Endothelial cell (in vitro differentiated cells): ENCODE data around the gene OR10AD1. TPM values are rescaled to one million over a fixed set of nuclear protein-coding genes. Genes with fewer than 3 reads are reported as not detected.

Experiments used
- DNase-seq: peaks from one replicate; pipeline ENCODE4 v3.0.0; 2021; ENCODE audit warnings: low spot score
- H3K27ac Mint-ChIP-seq: one replicate; pipeline ENCODE4 v1.8.0; 2021; ENCODE audit warnings: mixed read lengths, inconsistent platforms; ENCODE audit not compliant: unreplicated experiment
- H3K27me3 Mint-ChIP-seq: one replicate; pipeline ENCODE4 v1.8.0; 2021; ENCODE audit warnings: mild to moderate bottlenecking, moderate library complexity, mixed read lengths, inconsistent platforms; ENCODE audit not compliant: unreplicated experiment
- H3K36me3 Mint-ChIP-seq: one replicate; pipeline ENCODE4 v1.8.0; 2021; ENCODE audit warnings: mild to moderate bottlenecking, low read depth, mixed read lengths, inconsistent platforms; ENCODE audit not compliant: unreplicated experiment
- H3K4me1 Mint-ChIP-seq: one replicate; pipeline ENCODE4 v1.8.0; 2021; ENCODE audit warnings: mild to moderate bottlenecking, mixed read lengths, inconsistent platforms; ENCODE audit not compliant: unreplicated experiment
- H3K4me3 Mint-ChIP-seq: one replicate; pipeline ENCODE4 v1.8.0; 2021; ENCODE audit warnings: mild to moderate bottlenecking, mixed read lengths, inconsistent platforms; ENCODE audit not compliant: unreplicated experiment
- H3K9me3 Mint-ChIP-seq: one replicate; pipeline ENCODE4 v1.8.0; 2021; ENCODE audit warnings: mixed read lengths, inconsistent platforms; ENCODE audit not compliant: unreplicated experiment
- total RNA-seq: library from RNA; stranded (reverse); fragmentation: NEBNext Ultra II Directional; extraction: Animal tissue kit (Norgen Biotek cat#: 25700); gene quantifications from one replicate; pipeline ENCODE4 v1.2.1, GENCODE V29; 2021; ENCODE audit not compliant: unreplicated experiment
- TF ChIP-seq, protein P1 (sequence below): fragments of 200-600 bp; sonication (generic); IDR thresholded peaks from one replicate; pipeline ENCODE4 v1.5.0; 2021; ENCODE audit warnings: antibody characterized with exemption; ENCODE audit not compliant: unreplicated experiment

OR10AD1 gene
- total RNA-seq, 1 donor from 2014 or later: not detected

GRCh38 chr12:48175613-48176416 lies 27.3 kb downstream of the OR10AD1 start:
- peaks cover 10% of the 10 kb centered on the region for H3K4me1 Mint-ChIP-seq
- H3K27ac Mint-ChIP-seq: no peak overlapping the region
- H3K9me3 Mint-ChIP-seq: no peaks in the 10 kb centered on the region
- no peaks in the 10 kb centered on the region for H3K36me3 Mint-ChIP-seq
- DNase-seq: no peak
- H3K27me3 Mint-ChIP-seq: peaks cover 4% of the 10 kb centered on the region
- TF ChIP-seq, protein P1, sequence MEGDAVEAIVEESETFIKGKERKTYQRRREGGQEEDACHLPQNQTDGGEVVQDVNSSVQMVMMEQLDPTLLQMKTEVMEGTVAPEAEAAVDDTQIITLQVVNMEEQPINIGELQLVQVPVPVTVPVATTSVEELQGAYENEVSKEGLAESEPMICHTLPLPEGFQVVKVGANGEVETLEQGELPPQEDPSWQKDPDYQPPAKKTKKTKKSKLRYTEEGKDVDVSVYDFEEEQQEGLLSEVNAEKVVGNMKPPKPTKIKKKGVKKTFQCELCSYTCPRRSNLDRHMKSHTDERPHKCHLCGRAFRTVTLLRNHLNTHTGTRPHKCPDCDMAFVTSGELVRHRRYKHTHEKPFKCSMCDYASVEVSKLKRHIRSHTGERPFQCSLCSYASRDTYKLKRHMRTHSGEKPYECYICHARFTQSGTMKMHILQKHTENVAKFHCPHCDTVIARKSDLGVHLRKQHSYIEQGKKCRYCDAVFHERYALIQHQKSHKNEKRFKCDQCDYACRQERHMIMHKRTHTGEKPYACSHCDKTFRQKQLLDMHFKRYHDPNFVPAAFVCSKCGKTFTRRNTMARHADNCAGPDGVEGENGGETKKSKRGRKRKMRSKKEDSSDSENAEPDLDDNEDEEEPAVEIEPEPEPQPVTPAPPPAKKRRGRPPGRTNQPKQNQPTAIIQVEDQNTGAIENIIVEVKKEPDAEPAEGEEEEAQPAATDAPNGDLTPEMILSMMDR: no peak
- no peak overlapping the region for H3K4me3 Mint-ChIP-seq

GRCh38 chr12:48169011-48169410 lies 34.1 kb downstream of the OR10AD1 start:
- Mint-ChIP-seq H3K27ac (no peak overlapping the region), H3K4me3 (no peak overlapping the region), H3K4me1 (no peaks in the 10 kb centered on the region), H3K9me3 (no peaks in the 10 kb centered on the region), H3K27me3 (peaks cover 3% of the 10 kb centered on the region), H3K36me3 (no peaks in the 10 kb centered on the region)
- DNase-seq: no peak
- TF ChIP-seq, protein P1: no peak

- peaks cover 3% of the 10 kb centered on the region for H3K27me3 Mint-ChIP-seq
- H3K36me3 Mint-ChIP-seq: no peaks in the 10 kb centered on the region
- no peak overlapping the region for H3K27ac Mint-ChIP-seq
- TF ChIP-seq, protein P1: peak; percentile 91
- no peaks in the 10 kb centered on the region for H3K4me1 Mint-ChIP-seq
- no peaks in the 10 kb centered on the region for H3K9me3 Mint-ChIP-seq
- DNase-seq: peak; percentile 55
- no peak overlapping the region for H3K4me3 Mint-ChIP-seq
These were observed 37.8 kb downstream of the OR10AD1 start for GRCh38 chr12:48165089-48165981.

DNA sequence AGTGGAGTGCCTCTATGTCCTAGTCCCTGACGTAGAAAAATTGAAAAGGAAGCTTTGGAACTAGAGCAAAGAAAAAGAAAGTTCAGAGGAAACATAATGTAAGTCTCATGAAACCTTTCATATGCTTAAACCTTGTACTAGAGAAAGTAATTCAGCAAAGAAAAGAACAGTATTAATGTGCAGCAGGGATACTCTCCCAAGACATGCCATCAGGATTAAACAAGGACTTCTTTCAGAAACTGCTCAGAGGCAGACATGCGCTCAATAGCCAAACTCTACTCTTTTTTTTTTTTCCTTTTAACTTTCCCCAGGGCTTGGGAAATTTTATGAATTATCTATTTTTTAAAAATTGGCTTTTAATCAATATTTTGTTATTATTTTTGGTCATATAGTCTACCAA lies 38.6 kb downstream of the OR10AD1 start:
- no peaks in the 10 kb centered on the region for H3K36me3 Mint-ChIP-seq
- no peak overlapping the region for H3K4me3 Mint-ChIP-seq
- TF ChIP-seq, protein P1: no peak
- no peak for DNase-seq
- peaks cover 3% of the 10 kb centered on the region for H3K27me3 Mint-ChIP-seq
- H3K4me1 Mint-ChIP-seq: no peaks in the 10 kb centered on the region
- H3K27ac Mint-ChIP-seq: no peak overlapping the region
- no peaks in the 10 kb centered on the region for H3K9me3 Mint-ChIP-seq
